ENCODE results near the gene KAT2B. TPM values are rescaled to one million over a fixed set of nuclear protein-coding genes. Genes with fewer than 3 reads are reported as not detected.

The KAT2B gene
- total RNA-seq, 2 donors from 2014 or later: 2.2 to 4.1 TPM

GRCh38 chr3:20076296-20076997 lies 36.2 kb downstream of the KAT2B start:
- TF ChIP-seq, protein P1, sequence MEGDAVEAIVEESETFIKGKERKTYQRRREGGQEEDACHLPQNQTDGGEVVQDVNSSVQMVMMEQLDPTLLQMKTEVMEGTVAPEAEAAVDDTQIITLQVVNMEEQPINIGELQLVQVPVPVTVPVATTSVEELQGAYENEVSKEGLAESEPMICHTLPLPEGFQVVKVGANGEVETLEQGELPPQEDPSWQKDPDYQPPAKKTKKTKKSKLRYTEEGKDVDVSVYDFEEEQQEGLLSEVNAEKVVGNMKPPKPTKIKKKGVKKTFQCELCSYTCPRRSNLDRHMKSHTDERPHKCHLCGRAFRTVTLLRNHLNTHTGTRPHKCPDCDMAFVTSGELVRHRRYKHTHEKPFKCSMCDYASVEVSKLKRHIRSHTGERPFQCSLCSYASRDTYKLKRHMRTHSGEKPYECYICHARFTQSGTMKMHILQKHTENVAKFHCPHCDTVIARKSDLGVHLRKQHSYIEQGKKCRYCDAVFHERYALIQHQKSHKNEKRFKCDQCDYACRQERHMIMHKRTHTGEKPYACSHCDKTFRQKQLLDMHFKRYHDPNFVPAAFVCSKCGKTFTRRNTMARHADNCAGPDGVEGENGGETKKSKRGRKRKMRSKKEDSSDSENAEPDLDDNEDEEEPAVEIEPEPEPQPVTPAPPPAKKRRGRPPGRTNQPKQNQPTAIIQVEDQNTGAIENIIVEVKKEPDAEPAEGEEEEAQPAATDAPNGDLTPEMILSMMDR (conservative IDR thresholded peaks at IDR 0.05): no peak
- peaks cover 7% of the 10 kb centered on the region for H3K27me3 Mint-ChIP-seq (ENCODE audit: insufficient read depth)
- H3K36me3 Mint-ChIP-seq (ENCODE audit: low read depth): no peaks in the 10 kb centered on the region
- H3K9ac ChIP-seq (ENCODE audit: extremely low read depth, low read length, poor library complexity, severe bottlenecking): no peak overlapping the region
- H3K9me3 Mint-ChIP-seq: no peaks in the 10 kb centered on the region
- H3K4me1 ChIP-seq (ENCODE audit: control insufficient read depth, insufficient read depth, low read length): no peaks in the 10 kb centered on the region
- H3K4me3 Mint-ChIP-seq: no peak overlapping the region
- no peaks in the 10 kb centered on the region for H3K36me3 ChIP-seq (ENCODE audit: control insufficient read depth, insufficient read depth, low read length)
- peaks cover 24% of the 10 kb centered on the region for H3K4me1 Mint-ChIP-seq
- 87 to 96% methylated on average over 3 to 5 of the region's 6 CpGs for WGBS, 2 experiments (ENCODE audit: insufficient coverage in 1 of 2, insufficient read length in 1 of 2)
- no peak for DNase-seq
- H3K27ac Mint-ChIP-seq: no peak overlapping the region
- no peaks in the 10 kb centered on the region for H3K9me3 ChIP-seq (ENCODE audit: control insufficient read depth, low read length)
- no peak overlapping the region for H3K27ac ChIP-seq (ENCODE audit: low read depth, low read length)
- peaks cover 4% of the 10 kb centered on the region for H3K27me3 ChIP-seq (ENCODE audit: control insufficient read depth, insufficient read depth, low read length, poor library complexity, severe bottlenecking)
- H3K4me3 ChIP-seq (ENCODE audit: low read length): no peak overlapping the region

DNA sequence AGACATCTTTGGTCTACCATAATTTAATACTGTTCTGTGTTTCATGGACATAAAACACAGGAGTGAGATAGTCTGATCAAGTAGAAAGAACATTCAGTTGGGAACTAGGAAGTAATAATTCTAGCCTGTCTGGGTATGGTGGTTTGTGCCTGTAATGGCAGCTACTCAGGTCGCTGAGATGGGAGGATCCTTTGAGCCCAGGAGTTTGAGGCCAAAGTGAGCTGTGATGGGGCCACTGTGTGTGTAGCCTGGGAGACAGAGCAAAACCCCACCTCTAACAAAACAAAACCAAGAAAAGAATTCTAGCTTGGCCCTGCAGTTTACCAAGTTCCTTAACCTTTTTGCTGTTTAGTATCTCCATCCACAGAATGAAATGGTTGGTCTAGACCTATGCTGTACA lies 36.8 kb downstream of the KAT2B start:
- no peaks in the 10 kb centered on the region for H3K9me3 ChIP-seq (ENCODE audit: control insufficient read depth, low read length)
- H3K36me3 ChIP-seq (ENCODE audit: control insufficient read depth, insufficient read depth, low read length): no peaks in the 10 kb centered on the region
- no peak overlapping the region for H3K9ac ChIP-seq (ENCODE audit: extremely low read depth, low read length, poor library complexity, severe bottlenecking)
- Mint-ChIP-seq H3K4me3 (no peak overlapping the region), H3K4me1 (peaks cover 22% of the 10 kb centered on the region), H3K36me3 (ENCODE audit: low read depth) (no peaks in the 10 kb centered on the region), H3K27me3 (ENCODE audit: insufficient read depth) (peaks cover 5% of the 10 kb centered on the region), H3K9me3 (no peaks in the 10 kb centered on the region), H3K27ac (no peak overlapping the region)
- WGBS, 2 experiments (ENCODE audit: insufficient coverage in 1 of 2, insufficient read length in 1 of 2): 100% methylated on average over 1 of the region's 1 CpG; no CpG with 5 or more reads in 1 of the 2 experiments
- H3K4me3 ChIP-seq (ENCODE audit: low read length): no peak overlapping the region
- peaks cover 4% of the 10 kb centered on the region for H3K27me3 ChIP-seq (ENCODE audit: control insufficient read depth, insufficient read depth, low read length, poor library complexity, severe bottlenecking)
- H3K27ac ChIP-seq (ENCODE audit: low read depth, low read length): no peak overlapping the region
- TF ChIP-seq, protein P1 (conservative IDR thresholded peaks at IDR 0.05): no peak
- H3K4me1 ChIP-seq (ENCODE audit: control insufficient read depth, insufficient read depth, low read length): no peaks in the 10 kb centered on the region
- DNase-seq: no peak

GRCh38 chr3:20078194-20078714 lies 38.0 kb downstream of the KAT2B start:
- Mint-ChIP-seq H3K27ac (no peak overlapping the region), H3K27me3 (ENCODE audit: insufficient read depth) (peaks cover 3% of the 10 kb centered on the region), H3K4me3 (no peak overlapping the region), H3K9me3 (no peaks in the 10 kb centered on the region), H3K4me1 (peaks cover 12% of the 10 kb centered on the region), H3K36me3 (ENCODE audit: low read depth) (no peaks in the 10 kb centered on the region)
- Histone ChIP-seq H3K27ac (ENCODE audit: low read depth, low read length) (no peak overlapping the region), H3K27me3 (ENCODE audit: control insufficient read depth, insufficient read depth, low read length, poor library complexity, severe bottlenecking) (peaks cover 4% of the 10 kb centered on the region), H3K9me3 (ENCODE audit: control insufficient read depth, low read length) (no peaks in the 10 kb centered on the region), H3K36me3 (ENCODE audit: control insufficient read depth, insufficient read depth, low read length) (no peaks in the 10 kb centered on the region), H3K4me1 (ENCODE audit: control insufficient read depth, insufficient read depth, low read length) (no peaks in the 10 kb centered on the region), H3K9ac (ENCODE audit: extremely low read depth, low read length, poor library complexity, severe bottlenecking) (no peak overlapping the region), H3K4me3 (ENCODE audit: low read length) (no peak overlapping the region)
- TF ChIP-seq, protein P1 (conservative IDR thresholded peaks at IDR 0.05): no peak
- no peak for DNase-seq
- WGBS, 2 experiments (ENCODE audit: insufficient coverage in 1 of 2, insufficient read length in 1 of 2): 88% methylated on average over 6 of the region's 9 CpGs; no CpG with 5 or more reads in 1 of the 2 experiments
